NCI-H510A (cell line): ENCODE data around the gene M6PR.
A peak's percentile ranks its signal among the peaks of the same experiment; 100 is the strongest.
"Not testable (repeated sequence)": the region's sequence is repeated elsewhere in the genome, so short reads cannot be mapped to it uniquely, and the experiment has no call there.

Experiments used
- DNase-seq: peaks from one replicate; lab custom pipeline; 2025; lab: John Stamatoyannopoulos, UW

Gene M6PR

GRCh38 chr12:8950702-8951478 lies 1.4 kb upstream of the M6PR start:
- no peak for DNase-seq

- no peak for DNase-seq
These were observed 729 bp upstream of the M6PR start for GRCh38 chr12:8950221-8950527.

- DNase-seq, result no peak
These were observed 624 bp downstream of the M6PR start for GRCh38 chr12:8948701-8949341.

- DNase-seq, result no peak
These were observed 1.7 kb downstream of the M6PR start for GRCh38 chr12:8947737-8948136.

- DNase-seq, result no peak
These were observed 2.7 kb downstream of the M6PR start for GRCh38 chr12:8946733-8947132.

GRCh38 chr12:8943565-8944186 lies 5.8 kb downstream of the M6PR start:
- DNase-seq, result no peak

- DNase-seq, result no peak
These were observed 7.6 kb downstream of the M6PR start for GRCh38 chr12:8941691-8942478.

- DNase-seq, result not testable (repeated sequence)
These were observed 11.5 kb downstream of the M6PR start for GRCh38 chr12:8937842-8938442.

GRCh38 chr12:8936735-8937134 lies 12.7 kb downstream of the M6PR start:
- no peak for DNase-seq

- not testable (repeated sequence) for DNase-seq
These were observed 15.4 kb downstream of the M6PR start for GRCh38 chr12:8934080-8934479.

- DNase-seq, result not testable (repeated sequence)
These were observed 17.0 kb downstream of the M6PR start for GRCh38 chr12:8932464-8932863.

- DNase-seq, result not testable (repeated sequence)
These were observed 18.7 kb downstream of the M6PR start for GRCh38 chr12:8930655-8931323.

- no peak for DNase-seq
These were observed 26.9 kb downstream of the M6PR start for GRCh38 chr12:8922544-8922943.

GRCh38 chr12:8919643-8920042 lies 29.8 kb downstream of the M6PR start:
- DNase-seq, result not testable (repeated sequence)

- DNase-seq, result no peak
These were observed 31.7 kb downstream of the M6PR start for GRCh38 chr12:8917751-8918150.

GRCh38 chr12:8917031-8917430 lies 32.4 kb downstream of the M6PR start:
- DNase-seq, result no peak

- DNase-seq, result no peak
These were observed 33.3 kb downstream of the M6PR start for GRCh38 chr12:8916154-8916553.

GRCh38 chr12:8914716-8915526 lies 34.5 kb downstream of the M6PR start:
- peak; percentile 66 for DNase-seq

- peak; percentile 87 for DNase-seq
These were observed 35.3 kb downstream of the M6PR start, which contains the start of gene PHC1 for GRCh38 chr12:8914033-8914715. TSS of gene PHC1 (plus strand) at chr12:8914509. CDS start at chr12:8917678, 3,169 bp downstream.

GRCh38 chr12:8913702-8914032 lies 35.8 kb downstream of the M6PR start:
- no peak for DNase-seq
